GM21576 (cell line): ENCODE results near the gene YWHAH.

Source experiments
- ATAC-seq: cut with Tn5 transposase; IDR thresholded peaks from one replicate; pipeline ENCODE4 v1.9.1; 2021; ENCODE audit warnings: mild to moderate bottlenecking, moderate library complexity; ENCODE audit not compliant: unreplicated experiment

Gene YWHAH

DNA sequence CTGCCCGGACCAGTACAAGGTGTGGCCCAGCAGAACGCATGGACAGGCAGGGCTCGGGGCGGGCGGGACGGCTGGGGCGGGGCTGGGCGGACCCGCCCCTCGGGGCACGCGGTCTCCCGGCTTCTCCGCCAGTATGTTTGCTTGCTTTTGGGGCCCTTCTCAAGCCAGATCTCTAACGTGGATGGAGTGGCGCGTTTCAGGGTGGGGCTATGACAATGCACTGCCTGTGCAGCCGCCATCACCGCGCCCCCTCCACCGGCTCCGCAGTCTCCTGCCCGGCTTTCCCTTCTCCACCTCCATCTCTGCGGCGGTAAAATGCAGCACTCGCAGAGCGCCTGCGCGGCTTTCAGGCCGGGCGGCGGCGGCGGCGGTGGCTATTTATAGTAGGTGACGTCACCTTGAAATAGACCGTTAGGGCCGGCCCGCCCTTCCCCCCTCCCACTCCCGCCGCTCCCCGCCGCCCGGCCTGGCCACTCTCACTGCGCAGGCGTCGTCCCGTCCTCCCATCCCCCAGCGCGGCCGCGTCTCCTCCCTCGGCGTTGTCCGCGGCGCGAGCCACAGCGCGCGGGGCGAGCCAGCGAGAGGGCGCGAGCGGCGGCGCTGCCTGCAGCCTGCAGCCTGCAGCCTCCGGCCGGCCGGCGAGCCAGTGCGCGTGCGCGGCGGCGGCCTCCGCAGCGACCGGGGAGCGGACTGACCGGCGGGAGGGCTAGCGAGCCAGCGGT, at the start of gene YWHAH:
Gene YWHAH (plus strand): TSS at position 558 of the 722 bp plus-strand sequence. CDS start 199 bp downstream, outside the sequence.
- ATAC-seq, result peak; percentile 46

DNA sequence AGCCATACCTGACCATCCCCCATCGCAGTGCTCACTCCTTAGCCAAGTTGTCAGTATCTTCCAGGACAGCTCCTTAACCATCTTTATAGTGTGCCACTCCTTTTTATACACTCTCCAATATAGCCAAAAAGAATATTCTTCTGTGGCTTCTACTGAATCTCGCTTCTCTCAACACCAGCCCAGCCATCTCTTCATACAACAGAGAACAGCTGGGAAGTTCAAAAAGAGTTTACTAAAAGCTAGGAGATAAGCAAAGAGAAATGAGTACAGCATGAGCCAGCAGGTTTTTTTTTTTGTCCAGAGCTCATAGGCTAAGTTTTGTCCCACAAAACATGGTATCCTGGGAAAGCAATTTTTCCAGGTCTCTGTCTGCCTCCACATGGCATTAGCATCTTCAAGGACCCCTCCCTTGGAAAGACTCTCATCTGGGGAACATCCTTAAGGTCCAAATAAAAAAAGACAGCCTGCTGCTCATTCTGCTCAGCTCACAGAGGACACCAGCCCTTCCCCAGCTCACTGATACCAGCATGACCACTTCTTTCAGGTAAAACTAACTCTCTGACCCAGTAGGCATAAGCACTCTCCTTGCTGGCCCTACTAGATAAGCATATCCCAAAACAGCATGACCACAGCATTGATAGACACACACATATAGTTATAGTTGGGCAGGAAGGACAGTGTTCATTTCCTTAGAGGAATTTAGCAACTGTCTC, 48.8 kb upstream of the YWHAH start:
- ATAC-seq, result no peak

GRCh38 chr22:31896472-31896871, 47.9 kb upstream of the YWHAH start:
- ATAC-seq, result no peak

- no peak for ATAC-seq
These were observed 46.2 kb upstream of the YWHAH start for GRCh38 chr22:31897842-31898805.

GRCh38 chr22:31898926-31899325, 45.4 kb upstream of the YWHAH start:
- ATAC-seq, result no peak

DNA sequence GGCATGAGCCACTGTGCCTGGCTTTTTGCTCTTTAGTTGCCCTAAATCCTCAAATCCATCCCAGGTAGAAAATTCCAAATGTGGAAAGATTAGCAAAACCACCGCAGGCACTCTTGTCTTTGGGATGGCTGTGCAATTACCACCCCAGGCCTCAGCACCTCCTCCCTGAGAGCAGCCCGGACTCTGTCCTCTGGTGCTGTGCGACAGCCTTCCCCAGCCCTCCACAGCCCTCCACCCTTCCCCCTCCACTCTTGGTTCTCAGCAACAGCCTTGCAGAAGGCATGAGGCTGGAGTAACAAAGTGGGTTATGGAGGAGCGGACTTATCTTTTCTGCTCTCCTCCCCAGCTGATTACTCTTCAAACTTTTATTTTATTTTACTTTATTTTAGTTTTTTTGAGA, 44.7 kb upstream of the YWHAH start:
- no peak for ATAC-seq

GRCh38 chr22:31901388-31902137, 42.8 kb upstream of the YWHAH start:
- ATAC-seq, result no peak

DNA sequence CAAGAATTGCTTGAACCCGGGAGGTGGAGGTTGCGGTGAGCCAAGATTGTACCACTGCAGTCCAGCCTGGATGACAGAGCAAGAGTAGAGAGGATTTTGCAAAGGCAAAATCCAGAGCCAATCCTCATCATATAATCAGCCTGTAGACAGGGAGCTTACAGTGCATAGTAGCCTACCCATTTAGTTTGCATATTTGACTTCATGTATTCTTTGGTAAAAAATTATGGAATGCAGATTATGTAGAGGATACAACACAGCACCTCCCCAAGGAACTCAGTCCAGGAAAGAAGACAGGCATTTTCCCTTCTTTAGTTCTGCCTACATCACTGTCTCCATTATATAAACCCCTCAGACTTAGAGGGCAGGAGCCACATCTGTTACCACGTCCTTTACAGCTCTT, 39.7 kb upstream of the YWHAH start:
- ATAC-seq, result no peak

GRCh38 chr22:31905356-31905755, 39.0 kb upstream of the YWHAH start:
- ATAC-seq, result no peak

GRCh38 chr22:31906086-31906485, 38.2 kb upstream of the YWHAH start:
- no peak for ATAC-seq

- no peak for ATAC-seq
These were observed 37.8 kb upstream of the YWHAH start for GRCh38 chr22:31906569-31906968.

DNA sequence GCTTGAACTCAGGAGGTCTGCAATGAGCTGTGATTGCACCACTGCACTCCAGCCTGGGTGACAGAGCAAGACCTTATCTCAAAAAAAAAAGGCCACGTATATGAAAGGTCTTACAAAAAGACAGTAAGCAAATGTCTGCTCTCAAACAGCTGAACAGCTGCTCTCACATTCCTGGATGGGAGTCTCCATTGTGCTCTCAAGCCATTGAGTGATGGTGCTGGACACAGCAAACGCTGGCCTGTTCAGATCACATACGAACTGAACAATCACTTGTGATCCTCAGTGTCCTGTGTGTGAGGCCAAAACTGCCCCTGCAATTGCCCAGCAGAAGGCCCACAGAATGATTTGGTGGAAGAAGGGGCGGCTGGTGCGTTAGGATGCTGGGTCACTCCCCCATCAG, 34.4 kb upstream of the YWHAH start:
- no peak for ATAC-seq

- no peak for ATAC-seq
These were observed 32.5 kb upstream of the YWHAH start for GRCh38 chr22:31911565-31912406.

GRCh38 chr22:31912407-31912743, 32.0 kb upstream of the YWHAH start:
- no peak for ATAC-seq

GRCh38 chr22:31915586-31915985, 28.7 kb upstream of the YWHAH start:
- ATAC-seq, result no peak

GRCh38 chr22:31917227-31917921, 27.0 kb upstream of the YWHAH start:
- no peak for ATAC-seq

- no peak for ATAC-seq
These were observed 24.6 kb upstream of the YWHAH start for GRCh38 chr22:31919730-31920129.

DNA sequence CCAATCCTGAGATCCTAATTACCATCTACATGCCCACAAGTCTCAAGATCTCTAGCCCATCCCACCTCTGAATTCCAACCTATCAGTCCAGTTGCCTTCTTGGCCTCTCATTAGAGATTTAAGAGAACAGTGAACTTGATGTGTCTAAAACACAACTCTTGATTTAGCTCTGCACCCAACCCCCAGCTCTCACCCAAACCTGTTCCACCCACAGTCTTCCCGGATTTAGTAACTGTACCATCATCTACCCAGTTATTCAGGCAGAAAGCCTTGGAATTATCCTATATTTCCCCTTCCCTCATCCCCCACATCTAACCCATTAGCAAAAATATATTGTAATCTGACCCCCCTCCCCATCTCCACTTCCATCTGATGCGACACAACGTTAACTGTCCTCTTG, 24.0 kb upstream of the YWHAH start:
- ATAC-seq, result no peak

DNA sequence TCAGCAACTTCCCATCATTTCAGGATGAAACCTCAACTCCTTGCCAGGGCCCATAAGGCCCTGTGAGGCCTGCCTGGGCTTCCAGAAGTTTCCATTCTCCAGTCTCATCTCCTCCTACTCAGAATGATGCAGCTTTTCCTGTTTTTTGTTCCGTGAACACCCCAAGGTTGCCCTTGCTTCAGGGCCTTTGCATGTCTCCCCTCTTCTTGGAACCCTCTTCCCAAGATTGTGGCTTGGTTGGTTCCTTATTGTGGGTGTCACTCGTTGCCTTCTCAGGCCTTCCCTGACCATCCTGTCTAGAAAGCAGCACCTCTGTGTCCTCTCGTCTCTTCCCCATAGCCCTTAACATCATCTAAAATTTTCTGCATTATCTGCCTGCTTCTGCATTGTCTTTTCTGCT, 23.2 kb upstream of the YWHAH start:
- no peak for ATAC-seq
